Right renal pelvis (tissue), 4 donors: ENCODE results near the gene CANT1. TPM values are rescaled to one million over a fixed set of nuclear protein-coding genes. Genes with fewer than 3 reads are reported as not detected.

Experiments used
- DNase-seq, 4 donors: peaks; one replicate each; pipeline ENCODE4 v3.0.0-alpha.2; 2013; ENCODE audit warnings: low read depth in 4 of 4, low spot score in 3 of 4, missing footprints in 1 of 4
- polyA plus RNA-seq, 4 donors: library from polyadenylated mRNA; unstranded; fragments of 120-200 nt; gene quantifications; one replicate each; pipeline ENCODE4 v1.2.1, GENCODE V29; 2013; ENCODE audit not compliant: insufficient read length in 4 of 4

Gene CANT1
- polyA plus RNA-seq, 4 donors = 44.6 to 55.8 (median 49.6) TPM

DNA sequence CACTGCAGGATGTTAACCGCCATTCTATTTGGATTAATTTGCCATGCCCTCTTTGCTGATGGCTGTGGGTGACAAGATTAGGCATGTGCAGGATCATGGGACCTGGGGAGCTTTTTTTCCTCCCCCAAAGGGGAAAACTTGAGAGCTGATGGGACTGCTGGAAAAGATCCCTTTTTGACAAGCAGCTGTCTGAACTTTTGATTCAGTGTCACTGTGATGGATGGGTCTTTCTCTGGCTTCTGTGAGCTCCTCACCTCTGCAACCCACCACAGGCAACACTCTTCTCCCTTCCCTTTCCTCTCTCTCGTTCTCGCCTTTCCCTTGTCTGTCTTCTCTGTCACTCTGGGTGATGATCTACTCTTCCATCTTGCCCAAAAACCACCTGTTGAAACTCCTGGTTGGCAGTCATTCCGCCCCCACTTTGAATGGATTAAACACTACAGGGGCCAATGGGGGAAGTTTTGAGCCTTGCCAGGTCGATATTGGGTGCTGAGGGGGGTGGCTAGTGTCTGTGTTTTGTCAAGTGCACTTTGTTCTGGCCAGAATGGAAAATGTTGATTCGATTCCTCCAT lies 3.1 kb upstream of the CANT1 start:
- DNase-seq = no peak

DNA sequence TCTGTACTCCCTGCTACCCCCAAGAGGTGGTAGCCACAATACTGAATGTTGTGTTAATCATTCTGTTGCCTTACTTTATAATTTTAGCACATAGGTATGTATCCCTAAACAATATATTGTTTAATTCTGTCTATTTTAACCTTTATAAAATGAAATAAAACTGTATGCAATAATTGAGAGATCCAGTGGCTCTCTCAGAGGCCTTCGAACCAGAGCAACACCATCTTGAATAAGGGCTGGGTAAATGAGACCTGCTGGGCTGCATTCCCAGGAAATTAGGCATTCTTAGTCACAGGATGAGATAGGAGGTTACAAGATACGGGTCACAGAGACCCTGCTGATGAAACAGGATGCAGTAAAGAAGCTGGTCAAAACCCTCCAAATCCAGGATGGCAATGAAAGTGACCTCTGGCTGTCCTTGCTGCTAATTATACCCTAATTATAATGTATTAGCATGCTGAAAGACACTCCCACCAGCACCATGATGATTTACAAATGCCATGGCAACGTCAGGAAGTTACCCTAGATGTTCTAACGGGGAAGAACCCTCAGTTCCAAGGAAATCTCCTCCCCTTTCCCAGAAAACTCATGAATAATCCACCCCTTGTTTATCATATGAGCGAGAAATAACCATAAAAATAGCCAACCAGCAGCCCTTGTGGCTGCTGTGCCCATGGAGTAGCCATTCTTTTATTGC lies 2.0 kb upstream of the CANT1 start:
- no peak for DNase-seq

DNA sequence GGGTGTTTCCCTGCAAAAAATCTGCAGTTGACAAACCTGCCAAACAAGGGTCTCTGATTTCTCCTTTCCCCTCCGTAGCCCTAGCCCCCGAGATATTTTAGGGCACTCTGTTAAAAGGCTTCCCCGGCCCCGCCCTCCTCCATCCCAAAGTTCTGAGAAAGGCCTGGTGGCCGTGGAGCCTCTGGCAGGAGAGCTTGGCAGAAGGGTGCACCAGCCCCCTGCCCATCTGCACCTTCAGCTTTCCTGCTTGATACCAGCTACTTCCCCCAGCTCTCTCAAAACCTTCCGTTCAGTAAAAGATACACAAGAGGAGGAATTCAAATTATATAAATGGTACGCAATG lies 711 bp upstream of the CANT1 start:
- DNase-seq = no peak

DNA sequence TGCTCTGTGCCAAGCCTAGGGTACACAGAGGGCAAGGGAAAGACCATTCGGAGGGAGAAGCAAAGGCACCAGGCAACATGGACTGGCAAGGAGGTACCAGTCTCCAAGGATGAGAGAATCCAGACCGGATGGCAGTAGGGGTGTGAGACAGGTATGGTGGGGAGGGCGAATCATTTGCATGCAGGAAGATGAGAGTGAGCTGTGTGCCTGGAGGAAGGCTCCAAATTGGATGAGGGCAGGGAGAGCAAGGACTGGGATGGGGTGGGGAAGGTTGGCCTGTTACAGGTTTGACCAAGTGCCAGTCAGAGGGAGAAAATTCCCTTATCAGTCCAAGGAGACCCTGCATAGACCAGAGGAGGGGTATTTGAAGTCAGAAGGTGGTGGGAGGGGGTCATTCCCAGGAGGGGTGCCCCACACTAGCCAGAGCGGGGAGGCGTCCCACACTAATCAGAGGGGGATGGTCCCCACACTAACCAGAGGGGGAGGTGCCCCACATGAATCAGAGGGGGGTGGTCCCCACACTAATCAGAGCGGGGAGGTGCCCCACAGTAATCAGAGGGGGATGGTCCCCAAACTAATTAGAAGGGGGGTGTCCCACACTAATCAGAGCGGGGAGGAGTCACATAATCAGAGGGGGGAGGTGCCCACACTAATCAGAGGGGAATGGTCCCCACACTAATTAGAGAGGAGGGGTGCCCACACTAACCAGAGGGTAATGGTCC lies 737 bp downstream of the CANT1 start:
- DNase-seq = no peak

DNA sequence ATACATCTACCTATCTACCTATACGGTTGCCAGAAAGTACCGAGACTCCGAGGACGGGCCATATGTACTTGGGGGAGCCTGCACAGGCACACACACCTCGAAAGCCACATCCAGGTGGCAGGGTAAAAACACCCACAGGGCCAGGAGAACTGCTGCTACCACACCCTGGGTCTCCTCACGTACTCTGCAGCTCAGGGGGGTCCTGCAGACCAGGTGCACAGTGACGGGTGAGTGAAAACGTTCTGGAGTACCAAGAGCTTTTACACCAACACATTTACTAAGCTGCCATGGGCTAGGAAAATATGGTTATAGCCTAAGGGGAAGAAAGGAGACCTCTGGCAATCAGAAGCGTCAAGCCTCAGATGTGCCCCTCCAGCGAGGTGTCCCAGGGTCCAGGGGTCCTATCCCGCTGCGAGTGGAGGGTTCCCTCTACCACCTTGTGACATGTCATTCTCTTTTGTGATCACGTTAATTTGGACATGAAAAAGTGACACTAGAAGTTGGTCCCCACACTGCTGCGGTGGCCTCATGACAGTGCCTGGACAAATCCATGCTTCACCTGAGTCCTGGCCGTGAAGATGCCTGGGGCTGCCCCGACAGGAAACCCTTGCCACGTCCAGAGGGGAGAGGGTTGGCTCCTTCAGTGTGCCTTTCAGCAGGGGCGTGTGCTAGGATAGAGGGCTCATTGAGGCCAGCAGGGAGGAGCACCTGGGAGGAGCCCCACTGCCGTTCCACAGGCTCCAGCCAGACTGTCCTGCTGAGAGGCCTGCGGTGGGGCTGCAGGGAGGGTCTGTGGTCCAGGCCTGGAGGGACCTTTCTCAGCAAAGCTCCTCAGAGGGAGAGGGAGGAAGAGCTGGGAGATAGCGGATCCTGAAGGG lies 1.8 kb downstream of the CANT1 start:
- DNase-seq = no peak

DNA sequence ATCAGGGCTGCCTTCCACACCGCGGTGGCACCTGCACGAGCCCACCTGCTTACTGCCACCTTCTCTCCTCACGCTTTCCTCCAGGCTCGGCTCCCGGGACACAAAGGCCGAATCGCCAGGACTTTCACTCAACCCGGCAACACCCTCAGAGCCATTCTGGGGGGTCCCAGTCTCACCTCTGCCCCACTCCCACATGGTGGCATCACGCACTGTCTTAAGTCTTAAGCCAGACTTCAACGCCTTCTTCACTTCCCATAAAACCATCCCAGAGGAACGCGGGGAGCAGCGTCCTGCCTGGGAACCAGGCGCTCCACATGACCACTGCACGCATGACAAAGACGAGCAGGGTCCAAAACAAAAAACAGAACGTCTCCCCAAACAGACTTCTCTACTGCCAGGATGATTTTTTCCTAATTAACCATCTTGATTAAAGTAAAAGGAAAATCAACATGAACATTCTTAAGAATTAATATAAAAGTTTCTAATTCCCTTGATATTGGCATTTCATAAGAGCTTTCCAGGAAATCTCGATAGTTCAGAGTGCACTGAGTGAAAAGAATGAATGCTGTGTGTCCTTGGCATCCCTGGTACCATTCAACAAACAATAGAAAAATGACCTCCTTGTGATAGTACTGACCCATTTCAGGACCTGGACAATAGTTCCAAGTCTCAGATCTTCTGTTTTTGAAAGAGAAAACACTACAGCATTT lies 2.6 kb downstream of the CANT1 start:
- DNase-seq = no peak

DNA sequence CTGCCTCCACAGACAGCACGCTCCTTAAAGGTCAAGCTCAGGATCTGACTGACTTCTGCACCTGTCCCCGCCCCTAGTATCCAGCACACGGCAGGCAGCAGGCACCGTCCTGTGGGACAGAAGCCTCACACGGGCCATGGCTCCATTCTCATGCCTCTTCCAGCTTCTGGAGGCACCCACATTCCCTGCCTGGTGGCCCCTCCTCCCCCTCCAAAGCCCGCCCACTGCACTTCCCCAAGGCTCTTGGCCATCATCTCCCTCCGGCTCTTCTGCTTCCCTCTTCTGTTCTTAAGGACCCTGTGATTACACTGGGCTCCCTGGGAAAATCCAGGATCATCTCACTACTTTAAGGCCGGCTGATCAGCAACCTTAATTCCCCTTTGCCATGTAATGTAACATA lies 3.5 kb downstream of the CANT1 start:
- DNase-seq = no peak

DNA sequence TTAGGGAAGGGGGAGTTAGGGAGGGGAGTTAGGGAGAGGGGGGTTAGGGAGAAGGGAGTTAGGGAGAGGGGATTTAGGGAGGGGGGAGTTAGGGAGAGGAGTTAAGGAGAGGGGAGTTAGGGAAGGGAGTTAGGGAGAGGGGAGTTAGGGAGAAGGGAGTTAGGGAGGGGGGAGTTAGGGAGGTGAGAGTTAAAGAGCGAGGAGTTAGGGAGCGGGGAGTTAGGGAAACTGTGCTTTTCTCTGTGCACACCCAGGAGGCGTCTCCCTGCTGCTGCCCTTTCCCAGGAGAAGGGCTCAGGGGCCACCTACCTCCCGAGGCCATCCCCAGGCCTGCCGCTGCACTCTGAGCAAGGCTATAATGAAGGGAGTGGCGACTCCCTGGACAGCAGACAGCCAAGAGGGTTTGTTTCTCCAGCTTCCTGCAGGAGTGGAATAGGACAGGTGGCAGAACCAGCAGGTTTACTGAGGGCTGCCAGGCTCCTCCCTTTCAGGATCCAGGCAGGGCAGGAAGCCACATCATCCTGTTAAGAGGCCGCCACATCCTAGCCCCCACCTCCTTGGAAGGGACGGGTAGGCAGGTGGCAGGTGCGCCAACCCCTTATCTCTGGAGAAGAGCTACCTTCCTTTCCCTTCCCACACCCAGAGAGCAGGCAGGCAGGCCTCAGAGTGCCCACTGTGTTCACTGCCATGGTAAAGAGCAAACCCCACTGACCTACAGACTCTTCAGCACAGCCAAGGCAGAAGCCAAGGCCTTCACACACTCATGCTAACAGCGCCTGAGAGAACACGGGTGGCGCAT lies 4.3 kb downstream of the CANT1 start:
- no peak for DNase-seq

DNA sequence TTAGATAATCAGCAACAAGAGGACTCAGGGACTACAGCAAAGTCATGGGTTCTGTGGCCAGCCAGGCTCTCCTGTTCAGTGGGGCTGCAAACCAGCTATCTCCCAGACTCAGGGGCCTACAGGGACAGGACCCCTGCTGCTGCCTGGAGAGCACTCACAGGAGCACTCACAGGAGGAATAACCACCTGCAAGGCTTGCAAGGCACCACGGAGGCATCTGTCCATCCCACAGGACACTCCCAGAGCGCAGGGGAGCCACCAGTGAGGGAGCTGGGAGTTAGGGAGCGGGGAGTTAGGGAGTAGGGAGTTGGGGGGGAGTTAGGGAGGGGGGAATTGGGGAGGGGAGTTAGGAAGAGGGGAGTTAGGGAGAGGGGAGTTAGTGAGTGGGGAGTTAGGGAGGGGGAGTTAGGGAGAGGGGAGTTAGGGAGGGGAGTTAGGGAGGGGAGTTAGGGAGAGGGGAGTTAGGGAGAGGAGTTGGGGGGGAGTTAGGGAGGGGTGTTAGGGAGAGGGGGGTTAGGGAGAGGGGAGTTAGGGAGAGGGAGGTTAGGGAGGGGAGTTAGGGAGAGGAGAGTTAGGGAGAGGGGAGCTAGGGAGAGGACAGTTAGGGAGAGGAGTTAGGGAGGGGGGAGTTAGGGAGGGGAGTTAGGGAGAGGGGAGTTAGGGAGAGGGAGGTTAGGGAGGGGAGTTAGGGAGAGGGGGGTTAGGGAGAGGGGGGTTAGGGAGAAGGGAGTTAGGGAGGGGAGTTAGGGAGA lies 5.7 kb downstream of the CANT1 start:
- no peak for DNase-seq

DNA sequence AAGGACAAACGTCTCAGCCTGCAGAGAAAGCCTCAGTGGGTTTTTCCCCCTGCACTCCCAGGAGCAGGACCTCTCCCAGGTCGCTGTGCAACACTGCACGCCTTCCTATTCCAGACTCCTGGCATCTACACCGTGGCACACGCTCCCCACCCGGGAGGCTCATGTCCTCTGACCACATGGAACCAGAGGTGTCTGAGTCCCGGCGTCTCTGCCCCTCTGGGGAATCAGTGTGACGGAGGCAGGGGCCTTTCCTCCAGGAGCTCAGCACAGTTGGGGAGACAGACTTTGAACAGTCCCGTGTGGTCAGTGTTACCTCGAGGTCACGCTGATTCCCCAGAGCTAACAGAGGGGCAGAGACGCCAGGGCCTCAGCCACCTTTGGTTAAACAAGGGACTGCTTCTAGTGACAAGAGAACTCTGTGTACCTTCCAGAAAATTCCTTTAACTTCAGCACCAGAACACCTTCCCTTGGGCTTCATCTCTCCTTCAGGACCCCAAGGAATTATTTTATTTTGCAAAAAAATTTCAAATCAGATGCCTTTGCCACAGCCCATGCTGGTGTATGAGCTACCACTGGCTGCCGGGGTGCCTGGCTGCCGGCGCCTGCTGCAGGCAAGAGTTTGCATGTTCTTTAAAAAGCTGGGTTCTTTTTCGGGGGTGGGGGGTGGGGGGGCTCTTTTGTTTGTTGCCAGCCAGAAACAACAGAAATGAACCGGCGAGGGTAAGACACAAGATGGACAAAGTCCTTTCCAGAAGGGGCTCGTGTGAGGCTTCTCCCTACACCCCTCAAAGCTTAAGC lies 6.6 kb downstream of the CANT1 start:
- DNase-seq = no peak

DNA sequence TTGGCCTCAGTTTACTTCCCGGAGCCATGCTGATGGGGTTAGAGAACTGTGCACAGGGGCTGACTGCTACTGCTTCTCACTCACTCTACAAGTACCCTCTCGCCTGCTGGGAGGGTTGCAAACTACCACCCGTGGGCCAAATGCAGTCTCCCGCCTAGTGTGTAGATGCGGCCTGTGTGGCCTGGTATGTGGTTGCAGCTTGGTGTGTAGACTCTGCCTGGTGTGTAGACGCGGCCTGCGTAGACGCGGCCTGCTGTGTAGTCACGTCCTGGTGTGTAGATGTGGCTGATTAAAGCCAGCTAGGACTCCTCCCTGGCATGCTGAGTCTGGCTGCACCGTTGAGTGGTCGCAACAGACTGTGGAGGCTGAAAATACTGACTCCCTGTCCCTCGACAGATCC lies 7.3 kb downstream of the CANT1 start:
- no peak for DNase-seq

DNA sequence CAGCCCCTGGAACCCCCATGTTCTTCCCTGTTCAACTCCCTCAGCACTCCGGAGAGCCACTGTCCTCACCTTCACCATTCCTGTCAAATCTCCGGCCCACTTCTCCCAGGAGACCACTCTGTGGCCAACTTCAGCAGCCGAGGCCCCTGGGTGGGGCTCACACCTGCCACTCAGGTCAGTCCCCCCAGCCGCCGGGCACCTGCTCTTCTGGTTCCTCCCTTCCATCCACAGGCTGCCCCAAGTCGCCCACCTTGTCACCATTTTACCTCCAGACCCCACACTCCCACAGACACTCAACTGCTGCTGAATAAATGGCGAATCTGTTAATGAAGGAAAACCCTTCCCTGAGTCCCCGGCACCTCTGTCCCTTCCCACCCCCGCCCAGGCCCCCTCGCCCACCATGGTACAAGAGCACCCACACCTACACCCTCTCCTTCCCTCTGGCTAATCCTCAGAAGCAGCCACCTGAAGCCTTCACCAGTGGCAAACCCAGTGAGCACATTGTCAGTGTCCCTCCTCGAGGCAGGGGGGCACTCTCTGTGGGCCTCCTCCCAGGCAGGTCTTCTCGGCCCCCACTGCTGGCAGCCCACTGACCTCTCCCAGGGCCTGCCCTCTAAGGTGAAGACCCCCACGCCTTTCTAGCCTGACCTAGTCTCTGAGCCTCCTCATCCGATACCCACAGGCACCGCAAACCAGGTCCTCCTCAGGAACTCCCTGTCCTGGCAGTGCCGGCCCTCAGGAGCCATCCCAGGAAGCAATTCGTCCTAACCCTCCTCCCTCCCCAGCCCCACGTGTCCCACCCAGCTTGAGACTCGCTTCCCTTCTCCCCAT lies 8.2 kb downstream of the CANT1 start:
- DNase-seq = no peak

DNA sequence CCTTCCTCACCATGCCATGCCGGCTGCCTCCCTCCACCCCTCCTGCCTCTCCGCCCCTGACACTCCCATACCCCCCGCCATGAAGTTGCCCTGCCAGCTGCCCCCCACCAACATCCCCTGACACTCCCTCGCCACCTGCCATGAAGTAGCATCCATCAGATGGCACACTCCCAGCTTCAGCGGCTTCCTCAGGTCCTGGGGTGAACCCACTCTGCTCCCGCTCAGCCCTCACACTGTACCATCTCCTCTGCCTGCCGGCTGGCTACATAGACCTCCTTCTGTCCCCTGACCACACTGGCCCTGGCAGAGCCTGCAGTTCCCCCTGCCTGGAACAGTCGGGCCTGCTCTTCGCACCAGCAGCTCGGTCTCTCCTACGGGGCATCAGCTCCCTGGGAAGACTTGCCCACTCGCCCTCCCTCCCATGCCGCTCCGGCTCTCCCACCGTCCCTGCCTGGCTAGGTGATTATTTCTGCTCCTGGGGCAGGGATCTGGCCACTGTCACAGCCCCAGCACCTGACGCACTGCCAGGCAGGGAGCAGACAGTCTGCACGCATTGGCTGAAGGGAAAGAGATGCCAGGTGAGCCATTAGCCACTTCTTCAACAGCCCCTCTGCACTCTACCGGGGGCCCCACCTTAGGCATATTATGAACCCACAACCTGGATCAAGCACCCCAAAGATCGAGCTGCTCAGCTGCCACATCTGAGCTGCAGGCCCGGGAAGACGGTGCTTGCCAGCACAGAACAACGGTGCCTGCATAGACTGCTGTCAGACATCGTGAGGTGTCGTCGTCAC lies 9.0 kb downstream of the CANT1 start:
- no peak for DNase-seq

DNA sequence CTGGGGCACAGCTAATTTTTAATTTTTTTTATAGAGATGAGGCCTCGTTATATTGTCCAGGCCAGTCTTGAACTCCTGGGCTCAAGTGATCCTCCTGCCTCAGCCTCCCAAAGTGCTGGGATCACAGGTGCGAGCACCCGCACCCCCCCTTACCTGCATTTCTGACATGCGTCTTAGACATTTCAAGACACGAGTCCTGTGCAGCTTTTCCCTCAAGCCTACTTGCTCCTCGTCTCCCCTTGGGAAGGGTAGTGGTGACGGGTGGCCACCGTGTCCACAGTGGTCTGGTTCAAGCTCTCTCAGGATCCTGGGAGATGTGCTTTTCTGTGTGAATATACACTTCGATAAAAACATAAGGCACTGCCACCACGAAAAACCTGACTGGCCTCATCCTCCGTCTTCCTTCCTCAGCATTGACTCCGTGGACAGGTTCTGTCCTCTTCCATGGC lies 9.6 kb downstream of the CANT1 start:
- no peak for DNase-seq

DNA sequence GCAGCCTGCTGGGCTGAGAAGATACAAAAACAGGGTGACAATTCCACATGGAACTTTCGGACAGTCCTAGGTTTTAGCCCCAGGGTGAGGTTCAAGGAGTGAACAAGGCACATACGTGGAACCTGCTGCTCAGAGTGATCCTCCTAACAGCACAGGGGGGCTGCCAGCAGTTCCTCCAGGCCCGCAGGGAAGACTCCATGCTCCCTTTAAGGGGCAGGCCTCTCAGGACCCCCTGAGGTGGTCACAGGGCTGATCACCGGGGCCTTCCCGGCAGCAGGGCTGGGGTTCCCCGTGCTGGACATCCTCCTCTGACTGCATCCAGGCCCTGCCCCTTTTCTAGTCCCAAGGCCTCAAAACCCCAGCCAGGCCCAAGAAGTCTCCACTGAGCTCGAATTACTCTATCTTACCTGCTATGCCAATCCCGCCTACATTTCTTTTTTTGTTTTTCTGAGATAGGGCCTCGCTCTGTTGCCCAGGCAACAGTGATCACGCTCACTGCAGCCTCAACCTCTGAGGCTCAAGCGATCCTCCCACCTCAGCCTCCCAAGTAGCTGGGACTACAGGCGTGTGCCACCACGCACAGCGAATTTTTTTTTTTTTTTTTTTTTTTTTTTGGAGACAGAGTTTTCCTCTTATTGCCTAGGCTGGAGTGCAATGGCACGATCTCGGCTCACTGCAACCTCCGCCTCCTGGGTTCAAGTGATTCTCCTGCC lies 10.4 kb downstream of the CANT1 start:
- no peak for DNase-seq
